ENCODE measurements around the gene NFASC.
A peak's percentile ranks its signal among the peaks of the same experiment; 100 is the strongest.

The NFASC gene

DNA sequence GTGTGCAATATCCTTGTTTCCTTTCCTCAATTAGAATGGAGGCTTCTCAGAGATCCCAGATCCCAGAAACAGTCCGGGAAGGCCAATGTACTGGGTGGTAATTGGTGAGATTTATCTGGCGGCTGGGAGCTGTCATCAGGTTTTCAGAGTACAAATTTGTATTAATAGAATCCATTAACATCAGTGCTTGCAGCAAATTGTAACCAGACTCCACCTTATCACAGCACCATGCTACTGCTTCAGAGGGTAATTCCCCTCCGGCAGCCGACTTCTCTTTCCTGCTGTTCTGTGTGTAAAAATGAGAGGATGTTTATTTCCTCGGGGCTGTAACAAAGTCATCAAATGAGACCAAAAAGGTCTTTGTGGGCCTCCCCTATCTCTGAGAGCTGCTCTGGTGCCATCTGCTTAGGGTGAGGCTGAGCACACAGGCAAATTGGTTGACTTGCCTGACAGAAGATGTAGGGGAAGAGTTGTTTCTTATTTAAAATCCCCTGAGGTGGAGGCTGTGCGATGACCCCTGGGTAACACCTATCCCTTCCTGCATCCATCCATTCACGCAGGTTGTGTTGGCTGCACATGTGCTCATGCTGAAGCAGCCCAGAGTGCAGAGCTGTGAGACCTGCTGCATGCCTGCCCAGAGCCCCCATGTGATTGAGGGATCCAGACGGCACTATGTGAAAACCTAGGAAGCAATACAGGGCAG lies 19.2 kb downstream of the NFASC start:
- DNase-seq (ENCODE audit: low spot score) = no peak

GRCh38 chr1:204891860-204892259 lies 21.2 kb downstream of the NFASC start:
- no peak for DNase-seq (ENCODE audit: low spot score)

- no peak for DNase-seq (ENCODE audit: low spot score)
Observed at GRCh38 chr1:204894031-204894430, 23.4 kb downstream of the NFASC start.

GRCh38 chr1:204894606-204895005 lies 23.9 kb downstream of the NFASC start:
- DNase-seq (ENCODE audit: low spot score) = no peak

DNA sequence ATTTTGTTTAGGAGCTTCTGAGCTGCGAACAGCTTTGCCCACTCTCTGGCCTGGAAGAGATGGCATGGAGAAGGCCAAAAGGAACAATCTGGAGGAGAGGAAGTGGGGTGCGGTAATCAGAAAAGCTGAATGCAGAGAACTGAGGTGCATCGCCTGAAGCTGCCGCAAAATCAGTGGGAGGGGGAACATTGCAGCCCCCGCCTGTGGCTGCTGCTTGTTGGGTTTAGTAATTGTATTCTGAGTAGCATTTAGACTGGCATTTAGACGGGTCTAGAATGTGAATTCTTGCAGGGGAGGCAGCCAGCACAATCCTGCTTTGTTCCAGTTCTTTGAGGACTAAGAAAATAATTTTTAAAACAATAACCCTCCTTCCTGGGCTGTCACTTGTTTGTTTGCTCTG lies 25.4 kb downstream of the NFASC start:
- DNase-seq (ENCODE audit: low spot score) = no peak

- DNase-seq (ENCODE audit: low spot score) = no peak
Observed at GRCh38 chr1:204896787-204897469, 26.3 kb downstream of the NFASC start.

DNA sequence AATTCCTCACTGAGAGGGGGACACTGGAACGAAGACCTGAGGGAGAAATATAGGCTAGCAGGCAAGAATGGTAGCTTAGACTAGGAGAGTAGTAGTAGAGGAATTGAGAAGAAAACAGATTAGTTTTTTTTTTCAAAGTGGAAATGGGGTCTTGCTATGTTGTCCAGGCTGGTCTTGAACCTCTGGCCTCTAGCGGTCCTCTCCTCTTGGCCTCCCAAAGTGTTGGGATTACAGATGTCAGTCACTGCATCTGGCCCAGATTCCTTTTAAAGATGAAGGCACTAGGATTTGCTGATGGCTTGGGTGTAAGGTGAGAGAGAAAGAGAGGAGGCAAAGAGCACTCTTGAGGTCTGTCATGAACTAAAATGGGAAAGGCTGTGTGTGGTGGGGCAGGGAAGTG lies 30.1 kb downstream of the NFASC start:
- no peak for DNase-seq (ENCODE audit: low spot score)

DNA sequence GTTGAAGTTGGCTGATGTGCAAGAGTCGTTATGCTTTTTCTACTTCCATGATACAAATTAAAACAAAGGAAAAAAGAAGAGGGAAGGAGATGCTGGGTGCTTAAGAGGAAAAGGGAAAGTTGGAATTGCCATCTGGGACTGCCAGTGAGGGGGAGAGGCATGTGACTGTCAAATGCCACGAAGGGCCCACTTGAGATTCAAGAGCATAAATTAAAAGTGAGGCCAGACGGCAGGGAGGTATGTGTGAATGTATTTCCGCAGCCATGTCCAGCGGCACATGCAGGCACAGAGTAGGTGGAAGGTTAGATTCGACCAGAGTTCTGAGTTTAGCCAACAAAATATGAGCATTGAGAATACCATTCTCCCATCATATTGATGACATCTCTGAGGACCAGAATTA lies 32.0 kb downstream of the NFASC start:
- DNase-seq (ENCODE audit: low spot score) = no peak

GRCh38 chr1:204904228-204904810 lies 33.7 kb downstream of the NFASC start:
- DNase-seq (ENCODE audit: low spot score) = no peak

DNA sequence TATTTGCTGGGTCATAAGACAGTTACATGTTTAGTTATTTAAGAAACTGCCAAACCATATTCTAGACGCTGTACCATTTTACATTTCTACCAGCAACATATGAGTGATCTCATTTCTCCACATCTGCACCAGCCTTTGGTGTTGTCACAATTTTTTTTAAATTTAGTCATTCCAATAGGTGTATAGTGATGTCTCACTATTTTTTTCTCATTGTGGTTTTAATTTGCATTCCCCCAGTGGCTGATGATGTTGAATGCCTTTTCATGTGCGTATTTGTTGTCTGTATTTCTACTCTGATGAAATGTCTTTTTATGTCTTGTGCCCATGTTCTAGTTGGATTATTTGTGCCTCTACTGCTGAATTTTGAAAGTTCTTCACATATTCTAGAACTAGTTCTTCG lies 38.4 kb downstream of the NFASC start:
- no peak for DNase-seq (ENCODE audit: low spot score)

- no peak for DNase-seq (ENCODE audit: low spot score)
Observed at GRCh38 chr1:204915861-204916495, 45.3 kb downstream of the NFASC start.

GRCh38 chr1:204917802-204918201 lies 47.1 kb downstream of the NFASC start:
- no peak for DNase-seq (ENCODE audit: low spot score)

- DNase-seq (ENCODE audit: low spot score) = no peak
Observed at GRCh38 chr1:204920511-204920910, 49.8 kb downstream of the NFASC start.

DNA sequence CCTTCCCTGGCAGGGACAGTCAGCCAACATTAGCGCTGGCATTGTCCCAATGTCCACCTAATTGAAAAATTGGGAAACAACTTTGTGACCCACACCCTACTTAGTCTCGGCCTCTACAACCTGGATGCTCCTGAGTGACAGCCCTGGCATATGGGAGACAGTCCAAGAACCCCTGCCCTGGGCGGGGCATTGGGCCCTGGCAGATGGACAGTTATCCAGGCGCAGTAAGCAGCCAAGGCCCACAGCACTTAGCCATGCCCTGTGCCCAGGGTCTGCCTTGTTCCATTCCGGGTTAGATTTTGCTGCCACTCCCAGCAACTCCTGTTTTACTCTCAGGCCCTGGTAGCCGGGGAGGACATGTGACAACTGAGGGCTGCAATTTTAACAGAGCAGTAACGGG lies 50.3 kb downstream of the NFASC start:
- DNase-seq (ENCODE audit: low spot score) = no peak

DNA sequence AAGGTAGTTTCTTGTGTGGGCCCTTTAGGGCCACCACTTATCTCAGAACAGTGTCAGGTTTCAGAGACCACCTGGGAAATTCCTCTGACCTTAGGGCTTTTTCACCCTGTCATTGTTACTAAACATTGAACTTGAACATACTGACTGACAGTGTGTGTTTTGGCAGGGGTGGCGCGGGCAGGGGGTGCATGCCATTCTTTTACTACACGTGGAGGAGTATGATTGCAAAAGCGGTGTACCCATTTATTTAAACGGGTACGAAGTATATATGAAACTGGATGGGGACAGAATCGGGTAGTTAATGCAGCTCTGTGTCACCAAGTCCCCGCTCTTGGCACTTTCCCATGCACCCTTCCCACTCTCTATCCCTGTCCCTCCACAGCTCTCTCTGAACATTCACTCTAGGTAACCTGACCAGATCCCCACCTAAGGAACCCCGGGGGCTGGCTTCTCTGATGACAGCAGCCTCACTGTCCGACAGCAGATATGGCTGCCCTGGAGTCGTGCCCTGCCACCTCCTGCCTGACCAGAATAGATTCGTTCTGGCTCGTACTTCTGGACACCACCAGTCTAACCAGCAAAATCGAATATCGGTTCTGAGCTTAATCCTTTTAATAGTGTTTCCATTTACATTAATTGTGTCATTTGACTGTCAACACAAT lies 51.3 kb downstream of the NFASC start:
- no peak for DNase-seq (ENCODE audit: low spot score)

GRCh38 chr1:204923201-204923600 lies 52.5 kb downstream of the NFASC start:
- DNase-seq (ENCODE audit: low spot score) = no peak

DNA sequence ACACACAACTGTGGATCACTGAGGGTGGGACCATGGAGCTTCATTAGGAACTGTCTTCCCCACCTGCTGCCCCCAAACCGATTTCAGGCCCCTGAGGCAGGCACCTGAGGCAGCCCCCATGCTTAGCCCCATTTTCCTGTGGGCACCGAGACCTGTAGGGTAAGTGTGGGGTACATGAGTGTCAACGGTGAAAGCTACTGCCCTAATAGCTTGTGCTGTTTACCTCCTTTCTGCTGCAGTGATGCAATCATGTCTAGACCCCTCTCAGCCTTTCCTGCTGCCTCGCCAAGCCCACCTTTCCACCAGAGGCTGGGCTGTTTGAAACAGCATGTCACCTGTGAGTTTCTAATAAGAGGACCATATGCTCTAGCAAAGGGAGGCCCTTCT lies 53.0 kb downstream of the NFASC start:
- DNase-seq (ENCODE audit: low spot score) = no peak

DNA sequence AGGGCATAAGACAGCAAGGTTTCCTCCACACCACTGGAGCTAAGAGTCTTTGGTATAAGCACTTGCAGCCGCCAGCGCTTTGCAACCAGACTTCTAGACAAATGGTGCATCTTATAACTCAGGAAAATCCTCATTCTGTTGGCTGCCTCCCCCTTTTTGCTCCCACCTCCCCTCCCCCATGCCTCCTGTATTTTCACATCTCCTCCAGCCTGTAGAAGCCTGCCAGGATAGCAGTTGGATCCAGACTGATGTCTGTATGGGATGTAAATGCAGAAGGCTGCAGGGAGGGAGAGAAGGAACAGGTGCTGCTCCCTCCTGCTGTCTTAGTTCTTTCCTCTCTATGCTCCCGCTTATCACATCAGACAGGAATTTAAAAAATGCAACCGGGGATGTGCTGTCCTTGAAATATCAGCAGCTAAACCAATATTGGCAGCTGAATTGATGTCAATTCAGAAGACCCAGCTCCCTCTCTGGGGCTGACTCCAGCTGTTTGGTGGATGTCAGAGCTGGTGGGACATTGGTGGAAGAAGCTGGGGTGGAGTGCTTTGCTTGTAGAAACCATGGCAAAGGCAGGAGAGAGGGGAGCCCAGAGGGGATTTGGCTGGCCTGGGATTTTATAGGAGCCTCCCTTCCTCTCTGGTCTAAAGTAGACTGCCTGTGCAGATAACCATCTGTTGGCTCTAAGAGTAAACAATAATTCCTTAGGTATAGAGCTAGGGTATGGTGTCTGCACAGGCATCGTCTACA lies 53.5 kb downstream of the NFASC start:
- DNase-seq (ENCODE audit: low spot score) = peak; percentile 30

GRCh38 chr1:204925701-204926100 lies 55.0 kb downstream of the NFASC start:
- DNase-seq (ENCODE audit: low spot score) = no peak

DNA sequence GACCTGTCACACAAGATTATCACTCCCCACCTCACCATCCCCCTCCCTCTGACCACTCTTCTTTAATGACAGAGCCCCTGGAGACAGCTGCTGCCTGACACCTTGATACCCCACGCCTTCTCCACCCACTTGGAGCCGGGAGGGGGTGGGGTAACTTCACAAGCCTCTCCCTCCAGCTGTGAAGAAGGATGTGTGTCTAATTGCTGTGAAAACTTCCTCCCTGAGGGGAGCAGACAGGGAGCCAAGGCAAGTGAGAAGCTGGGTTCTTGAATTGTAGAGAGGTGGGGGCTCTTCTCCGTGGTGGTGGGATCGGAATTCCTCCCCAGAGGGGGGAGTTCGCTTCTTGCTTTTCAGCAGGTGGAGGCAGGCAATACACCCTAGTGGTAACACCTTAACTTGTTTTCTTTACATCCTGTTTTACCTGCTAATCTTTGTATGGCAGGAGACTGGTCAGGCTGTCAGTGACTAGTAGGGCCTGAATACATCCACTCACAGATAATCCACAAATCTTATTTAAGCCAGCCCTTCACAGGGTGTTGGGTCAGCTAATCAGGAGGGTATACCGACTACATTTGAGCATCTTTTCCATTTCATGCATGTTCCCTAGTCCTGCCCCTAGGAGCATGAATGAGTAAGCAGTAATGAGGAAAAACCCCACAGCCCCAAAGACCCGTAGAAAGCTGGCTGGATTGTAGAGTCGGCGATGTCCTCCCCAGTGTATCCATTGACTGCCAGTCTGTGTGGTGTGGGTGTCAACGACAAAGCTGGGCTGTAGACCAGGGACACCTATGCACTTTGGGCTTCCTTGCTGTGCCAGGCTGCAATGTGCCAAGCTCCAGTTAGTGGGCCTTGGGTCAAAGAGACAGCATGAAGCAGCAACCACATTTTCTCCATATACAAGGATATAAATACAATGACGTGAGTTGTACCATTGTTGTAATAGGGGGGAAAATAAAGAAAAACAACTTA lies 57.3 kb downstream of the NFASC start:
- DNase-seq (ENCODE audit: low spot score) = no peak

All from HuH-7 (cell line).